Mesodermal cell (in vitro differentiated cells): ENCODE results near the gene ISL1.

ENCODE experiments used
- H3K27ac ChIP-seq: 2 replicates; pipeline ENCODE4 v1.7.0; 2013; ENCODE audit warnings: mild to moderate bottlenecking, low read depth, low read length, moderate library complexity; ENCODE audit not compliant: severe bottlenecking
- H3K36me3 ChIP-seq: 2 replicates; pipeline ENCODE4 v1.7.1; 2013; ENCODE audit warnings: mild to moderate bottlenecking, low read length, moderate library complexity; ENCODE audit not compliant: control insufficient read depth, insufficient read depth
- H3K4me1 ChIP-seq: one replicate; pipeline ENCODE4 v1.7.1; 2013; ENCODE audit warnings: mild to moderate bottlenecking, low read length; ENCODE audit not compliant: insufficient read depth, control insufficient read depth, poor library complexity, severe bottlenecking
- H3K4me3 ChIP-seq: 2 replicates; pipeline ENCODE4 v1.7.0; 2013; ENCODE audit warnings: low read length, control low read depth, mild to moderate bottlenecking; ENCODE audit not compliant: insufficient read depth, poor library complexity, severe bottlenecking; ENCODE audit errors: extremely low read depth
- H3K9me3 ChIP-seq: 2 replicates; pipeline ENCODE4 v1.7.1; 2013; ENCODE audit warnings: mild to moderate bottlenecking, low read length, moderate library complexity; ENCODE audit not compliant: control insufficient read depth
- WGBS, 2 experiments: methylation state at CpG; one replicate each; pipeline ENCODE4 v1.1.5; 2013; ENCODE audit warnings: missing lambda C conversion rate in 2 of 2; ENCODE audit not compliant: insufficient coverage in 2 of 2; 5-methylcytosine and 5-hydroxymethylcytosine counted together

ISL1 gene

DNA sequence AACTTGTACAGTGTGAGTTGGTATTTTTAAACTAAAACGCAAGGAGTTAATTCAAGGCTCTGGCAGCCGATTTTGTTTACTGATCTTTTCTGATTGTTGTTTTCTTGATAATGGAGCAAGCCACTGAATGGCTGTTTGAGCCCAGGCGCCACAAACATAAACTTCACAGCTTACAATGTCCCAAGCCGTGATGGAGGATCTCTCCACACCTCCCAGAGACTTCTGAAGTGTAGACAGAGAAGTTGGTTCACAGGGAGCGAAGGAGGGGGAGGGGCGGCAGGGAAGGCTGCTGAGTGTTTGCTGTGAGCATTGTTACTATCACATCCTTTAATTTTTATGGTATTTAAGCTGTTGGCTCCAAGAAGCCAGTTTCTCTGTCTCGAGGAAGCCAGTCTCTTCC, 14.7 kb downstream of the ISL1 start:
- Histone ChIP-seq H3K4me3 (peak overlapping the region; percentile 37), H3K27ac (no peak overlapping the region), H3K4me1 (peaks cover 25% of the 10 kb centered on the region), H3K36me3 (peaks cover 9% of the 10 kb centered on the region), H3K9me3 (no peaks in the 10 kb centered on the region)
- WGBS, 2 experiments: no CpG with 5 or more reads among the region's 7 CpGs

DNA sequence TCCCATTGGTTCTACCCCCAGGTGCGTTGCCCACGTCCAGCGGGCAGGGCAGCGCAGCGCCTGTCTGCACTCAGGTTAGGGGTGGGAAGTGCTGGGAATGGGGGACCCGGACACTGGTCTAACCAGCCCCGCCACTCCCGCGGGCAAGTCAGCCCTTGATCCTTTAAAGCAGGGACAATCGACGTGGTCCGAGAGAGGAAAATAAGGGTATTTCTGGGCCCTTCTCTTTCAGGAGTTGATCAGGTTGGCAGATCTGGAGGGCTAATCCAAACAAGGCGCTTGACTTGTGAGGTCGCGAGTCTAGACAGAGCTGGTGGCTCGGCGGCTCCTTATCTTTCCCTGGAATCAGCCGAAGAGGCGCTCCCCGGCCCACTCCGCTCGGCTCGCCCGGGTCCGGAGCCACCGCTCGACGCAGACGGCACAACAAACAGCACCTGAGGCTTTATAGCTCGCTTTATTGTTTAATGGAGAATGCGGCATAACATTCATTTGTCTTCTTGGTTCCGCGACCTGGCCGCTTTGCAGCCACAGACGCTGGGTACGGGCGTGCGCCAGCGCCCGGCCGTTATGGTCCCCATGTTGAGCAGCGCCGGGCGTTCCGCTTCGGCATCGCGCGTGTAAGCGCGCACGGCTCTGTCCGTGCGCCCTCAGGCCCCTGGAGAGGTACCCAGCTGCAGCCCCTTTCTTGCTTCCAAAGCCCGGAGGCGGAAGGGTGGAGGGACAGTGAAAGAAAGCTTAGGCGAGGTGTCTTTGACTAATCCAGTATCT, 15.8 kb downstream of the ISL1 start:
- Histone ChIP-seq H3K4me3 (peak overlapping the region; percentile 37), H3K27ac (peak overlapping the region; percentile 11), H3K4me1 (peaks cover 31% of the 10 kb centered on the region), H3K36me3 (peaks cover 1% of the 10 kb centered on the region), H3K9me3 (no peaks in the 10 kb centered on the region)
- 1% methylated on average over 51 to 53 of the region's 57 CpGs for WGBS, 2 experiments

- Histone ChIP-seq H3K9me3 (no peaks in the 10 kb centered on the region), H3K4me3 (peak overlapping the region; percentile 37), H3K27ac (peak overlapping the region; percentile 11), H3K4me1 (peaks cover 32% of the 10 kb centered on the region), H3K36me3 (no peaks in the 10 kb centered on the region)
- 5 to 15% methylated on average over 9 to 10 of the region's 10 CpGs for whole genome bisulfite sequencing, 2 experiments
Measured at GRCh38 chr5:51399643-51400006, 16.4 kb downstream of the ISL1 start.

- Histone ChIP-seq H3K27ac (peak overlapping the region; percentile 13), H3K4me1 (peaks cover 14% of the 10 kb centered on the region), H3K9me3 (no peaks in the 10 kb centered on the region), H3K4me3 (no peak overlapping the region), H3K36me3 (no peaks in the 10 kb centered on the region)
- WGBS, 2 experiments: no CpG with 5 or more reads among the region's 1 CpG
Measured at GRCh38 chr5:51404255-51404654, 21.0 kb downstream of the ISL1 start.

DNA sequence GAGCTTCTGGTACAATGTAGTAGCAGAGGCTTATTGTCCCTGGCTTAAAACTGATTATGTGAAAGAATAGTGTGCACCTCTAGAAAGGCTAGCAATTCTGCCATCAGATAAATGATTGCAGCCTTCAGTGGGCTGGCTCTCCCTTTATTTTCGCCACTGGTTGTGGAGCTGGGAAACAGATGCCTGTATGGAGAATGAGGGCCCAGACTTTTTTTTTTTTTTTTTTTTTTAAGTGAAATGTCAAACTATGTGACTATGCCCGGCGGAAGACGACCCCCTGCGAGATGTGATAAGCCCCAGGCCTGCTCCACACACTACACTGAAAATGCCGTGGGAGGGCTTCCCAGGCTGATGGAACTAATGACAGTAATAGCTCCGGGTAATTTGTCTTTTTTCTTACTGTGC, 28.7 kb downstream of the ISL1 start:
- Histone ChIP-seq H3K4me3 (no peak overlapping the region), H3K4me1 (no peaks in the 10 kb centered on the region), H3K27ac (no peak overlapping the region), H3K36me3 (no peaks in the 10 kb centered on the region), H3K9me3 (no peaks in the 10 kb centered on the region)
- 70% methylated on average over 6 of the region's 7 CpGs; no CpG with 5 or more reads in 1 of the 2 experiments for WGBS, 2 experiments

GRCh38 chr5:51414516-51414915, 31.3 kb downstream of the ISL1 start:
- no peak overlapping the region for H3K4me3 ChIP-seq
- no peak overlapping the region for H3K27ac ChIP-seq
- H3K9me3 ChIP-seq: no peaks in the 10 kb centered on the region
- WGBS, 2 experiments: 80 to 100% methylated on average over 1 to 2 of the region's 2 CpGs
- no peaks in the 10 kb centered on the region for H3K36me3 ChIP-seq
- no peaks in the 10 kb centered on the region for H3K4me1 ChIP-seq

DNA sequence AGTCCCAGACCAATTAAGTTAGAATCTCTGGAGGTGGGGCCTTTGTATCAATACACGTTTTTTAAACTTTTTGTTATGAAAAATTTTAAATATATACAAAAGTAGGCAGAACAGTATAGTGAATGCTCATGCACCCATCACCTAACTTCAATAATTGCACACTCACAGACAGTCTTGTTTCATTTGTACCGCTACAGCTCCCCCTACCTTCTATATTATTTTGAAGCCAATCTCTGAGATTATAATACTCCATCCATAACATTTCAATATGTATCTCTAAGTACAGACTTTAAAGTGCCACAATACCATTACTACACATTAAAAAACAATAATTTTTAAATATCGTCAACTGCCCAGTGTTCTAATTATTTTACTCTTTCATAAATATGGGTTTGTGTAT, 32.9 kb downstream of the ISL1 start:
- H3K9me3 ChIP-seq: no peaks in the 10 kb centered on the region
- H3K36me3 ChIP-seq: no peaks in the 10 kb centered on the region
- no peak overlapping the region for H3K4me3 ChIP-seq
- no peak overlapping the region for H3K27ac ChIP-seq
- no peaks in the 10 kb centered on the region for H3K4me1 ChIP-seq
- whole genome bisulfite sequencing, 2 experiments: 63 to 100% methylated on average over 1 of the region's 3 CpGs

- Histone ChIP-seq H3K27ac (no peak overlapping the region), H3K9me3 (no peaks in the 10 kb centered on the region), H3K36me3 (no peaks in the 10 kb centered on the region), H3K4me1 (peaks cover 4% of the 10 kb centered on the region), H3K4me3 (no peak overlapping the region)
- WGBS, 2 experiments: 92 to 100% methylated on average over 1 to 2 of the region's 3 CpGs
Measured at GRCh38 chr5:51433052-51433710, 49.9 kb downstream of the ISL1 start.

DNA sequence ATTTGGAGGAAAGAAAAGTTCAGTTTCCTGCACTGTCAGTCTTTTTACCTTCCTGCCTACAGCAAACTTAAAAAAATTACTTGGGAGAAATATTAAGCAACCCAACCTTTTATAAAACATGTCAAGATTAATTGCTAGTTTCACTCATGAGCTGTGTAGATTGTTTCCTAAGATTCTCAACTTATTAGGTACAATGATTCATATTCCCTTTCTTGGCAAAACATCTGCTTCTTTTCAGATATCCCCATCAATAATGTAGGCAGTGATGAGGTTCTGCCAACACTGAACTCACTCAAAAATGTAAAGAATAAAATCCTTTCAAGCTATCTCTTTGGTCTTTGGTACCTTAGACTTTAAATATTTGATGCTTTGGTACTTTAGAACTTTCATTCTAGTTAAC, 56.0 kb downstream of the ISL1 start:
- Histone ChIP-seq H3K36me3 (no peaks in the 10 kb centered on the region), H3K27ac (no peak overlapping the region), H3K9me3 (no peaks in the 10 kb centered on the region), H3K4me3 (no peak overlapping the region), H3K4me1 (peaks cover 2% of the 10 kb centered on the region)
